BJ (cell line): ENCODE data around the gene RUFY3. TPM values are rescaled to one million over a fixed set of nuclear protein-coding genes. Genes with fewer than 3 reads are reported as not detected.

Source experiments
- CTCF ChIA-PET: fragments of 350-600 bp; formaldehyde crosslinking; extraction: SDS; loops from one replicate; lab custom pipeline; 2021; ENCODE audit warnings: antibody characterized with exemption, inconsistent platforms; lab: Yijun Ruan, JAX
- POLR2A ChIA-PET: fragments of 300-600 bp; sonication (Branson Sonifier 250); formaldehyde crosslinking; extraction: SDS; loops from one replicate; lab custom pipeline; 2021; ENCODE audit warnings: antibody characterized with exemption; lab: Charles Lee
- DNase-seq: peaks from one replicate; pipeline ENCODE4 v3.0.0-alpha.2; 2011; ENCODE audit warnings: low read depth
- H3K27me3 ChIP-seq: 2 replicates; pipeline ENCODE4 v1.6.0; 2011; ENCODE audit warnings: low read length; ENCODE audit not compliant: control insufficient read depth, insufficient read depth
- H3K36me3 ChIP-seq: 2 replicates; pipeline ENCODE4 v1.5.1; 2011; ENCODE audit warnings: low read length; ENCODE audit not compliant: control insufficient read depth, insufficient read depth
- H3K4me3 ChIP-seq: 2 replicates; pipeline ENCODE4 v1.5.1; 2011; ENCODE audit warnings: low read depth, mild to moderate bottlenecking, control low read depth, low read length
- polyA plus RNA-seq: library from polyadenylated mRNA; depleted of rRNA; stranded (reverse); fragments of >200 nt; gene quantifications from 2 replicates; pipeline ENCODE4 v1.2.3, GENCODE V29; 2011
- TF ChIP-seq, protein P1 (sequence below): IDR thresholded peaks from 2 replicates; pipeline ENCODE4 v1.5.1; 2011; ENCODE audit warnings: low read depth, mild to moderate bottlenecking, control low read depth, inconsistent platforms, low read length, moderate library complexity; ENCODE audit not compliant: insufficient read depth

RUFY3 gene
- polyA plus RNA-seq, 1 experiment = 22.8 TPM

DNA sequence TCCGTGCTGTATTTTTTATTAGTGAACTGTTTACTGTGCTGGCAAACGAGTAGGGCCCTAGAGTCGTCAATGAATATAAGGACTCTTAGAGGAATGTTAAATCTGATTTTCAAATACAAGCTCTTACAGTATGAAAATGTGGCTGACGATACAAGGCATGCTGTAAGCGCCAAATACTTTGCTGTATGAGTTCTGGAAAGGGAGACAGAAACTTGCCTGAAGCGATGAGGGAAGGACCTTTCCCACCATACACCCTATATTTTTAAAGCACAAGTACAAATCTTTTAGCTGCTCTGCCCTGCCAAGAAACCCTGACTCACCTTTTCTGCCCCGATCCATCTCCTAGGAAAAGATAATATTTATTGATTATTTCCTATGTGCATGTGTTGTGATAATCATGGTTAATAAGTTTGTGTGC lies 15.7 kb upstream of the RUFY3 start:
- POLR2A ChIA-PET = no interaction called here
- TF ChIP-seq, protein P1, sequence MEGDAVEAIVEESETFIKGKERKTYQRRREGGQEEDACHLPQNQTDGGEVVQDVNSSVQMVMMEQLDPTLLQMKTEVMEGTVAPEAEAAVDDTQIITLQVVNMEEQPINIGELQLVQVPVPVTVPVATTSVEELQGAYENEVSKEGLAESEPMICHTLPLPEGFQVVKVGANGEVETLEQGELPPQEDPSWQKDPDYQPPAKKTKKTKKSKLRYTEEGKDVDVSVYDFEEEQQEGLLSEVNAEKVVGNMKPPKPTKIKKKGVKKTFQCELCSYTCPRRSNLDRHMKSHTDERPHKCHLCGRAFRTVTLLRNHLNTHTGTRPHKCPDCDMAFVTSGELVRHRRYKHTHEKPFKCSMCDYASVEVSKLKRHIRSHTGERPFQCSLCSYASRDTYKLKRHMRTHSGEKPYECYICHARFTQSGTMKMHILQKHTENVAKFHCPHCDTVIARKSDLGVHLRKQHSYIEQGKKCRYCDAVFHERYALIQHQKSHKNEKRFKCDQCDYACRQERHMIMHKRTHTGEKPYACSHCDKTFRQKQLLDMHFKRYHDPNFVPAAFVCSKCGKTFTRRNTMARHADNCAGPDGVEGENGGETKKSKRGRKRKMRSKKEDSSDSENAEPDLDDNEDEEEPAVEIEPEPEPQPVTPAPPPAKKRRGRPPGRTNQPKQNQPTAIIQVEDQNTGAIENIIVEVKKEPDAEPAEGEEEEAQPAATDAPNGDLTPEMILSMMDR = no peak

DNA sequence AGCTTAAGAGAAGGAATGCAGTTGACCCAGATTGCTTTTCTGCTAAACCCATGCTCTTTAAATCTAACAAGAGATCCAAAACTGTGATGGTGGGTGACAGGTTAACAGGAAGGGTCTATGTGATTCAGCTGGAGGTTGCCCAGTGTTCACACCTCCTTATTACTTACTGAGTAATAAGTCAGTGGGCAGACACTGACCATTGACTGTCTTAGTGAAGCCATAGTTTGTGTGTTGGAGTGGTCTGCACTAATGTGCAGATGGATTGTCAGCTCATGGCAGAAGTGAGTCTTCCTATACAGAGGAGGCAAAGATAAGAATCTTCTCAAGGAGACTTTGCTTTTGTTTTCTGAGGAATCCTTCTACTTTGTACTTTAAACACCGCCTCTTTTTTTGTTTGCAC lies 15.2 kb upstream of the RUFY3 start:
- CTCF ChIA-PET = interaction anchor here (0.8 to 2.2 kb wide), 6 partner anchors 16 to 55 kb away, joined by 3 to 9 read pairs (median 4); partner anchors contain the start of gene RUFY3
- H3K4me3 ChIP-seq = peak overlapping the region; percentile 81
- DNase-seq = no peak
- POLR2A ChIA-PET = no interaction called here
- TF ChIP-seq, protein P1 = no peak
- no peaks in the 10 kb centered on the region for H3K36me3 ChIP-seq
- no peaks in the 10 kb centered on the region for H3K27me3 ChIP-seq

More for the DNA sequence above, 15.7 kb upstream of the RUFY3 start:
- CTCF ChIA-PET = interaction anchor here (0.8 to 2.2 kb wide), 9 partner anchors 9 to 54 kb away, joined by 3 to 9 read pairs (median 4); partner anchors contain the start of gene RUFY3
- Histone ChIP-seq H3K4me3 (peak overlapping the region; percentile 81), H3K36me3 (no peaks in the 10 kb centered on the region), H3K27me3 (no peaks in the 10 kb centered on the region)
- DNase-seq = no peak

DNA sequence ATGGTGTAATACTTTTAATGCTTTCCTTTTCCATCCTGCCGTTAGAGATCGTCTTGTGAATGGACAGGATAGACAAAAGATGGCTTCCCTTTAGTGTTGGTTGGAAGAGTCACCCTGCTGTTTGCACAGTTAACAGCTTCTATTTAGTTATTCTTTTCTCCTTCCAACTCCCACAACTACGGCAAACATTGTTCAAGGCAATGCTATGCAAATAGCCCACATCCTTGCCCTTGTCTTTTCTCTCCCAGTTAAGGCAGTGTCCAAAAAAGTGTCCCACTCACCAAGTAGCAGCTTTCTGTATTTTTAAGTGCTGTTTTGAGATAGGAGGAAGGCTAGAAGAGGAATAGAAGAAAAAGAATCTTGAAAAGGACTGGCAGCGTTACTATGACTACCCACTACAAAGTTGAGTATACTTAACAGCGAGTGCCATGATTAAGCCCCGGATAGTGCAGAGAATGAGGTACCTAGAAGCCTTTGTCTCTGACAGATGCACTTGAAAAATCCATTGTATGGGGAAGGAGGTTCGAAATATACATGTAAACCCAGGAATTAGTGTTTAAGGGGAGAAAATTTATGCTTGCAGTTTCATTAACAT lies 12.1 kb upstream of the RUFY3 start:
- TF ChIP-seq, protein P1 = no peak
- no peak for DNase-seq
- no peaks in the 10 kb centered on the region for H3K36me3 ChIP-seq
- CTCF ChIA-PET = no interaction called here
- no peaks in the 10 kb centered on the region for H3K27me3 ChIP-seq
- H3K4me3 ChIP-seq = no peak overlapping the region
- POLR2A ChIA-PET = no interaction called here

DNA sequence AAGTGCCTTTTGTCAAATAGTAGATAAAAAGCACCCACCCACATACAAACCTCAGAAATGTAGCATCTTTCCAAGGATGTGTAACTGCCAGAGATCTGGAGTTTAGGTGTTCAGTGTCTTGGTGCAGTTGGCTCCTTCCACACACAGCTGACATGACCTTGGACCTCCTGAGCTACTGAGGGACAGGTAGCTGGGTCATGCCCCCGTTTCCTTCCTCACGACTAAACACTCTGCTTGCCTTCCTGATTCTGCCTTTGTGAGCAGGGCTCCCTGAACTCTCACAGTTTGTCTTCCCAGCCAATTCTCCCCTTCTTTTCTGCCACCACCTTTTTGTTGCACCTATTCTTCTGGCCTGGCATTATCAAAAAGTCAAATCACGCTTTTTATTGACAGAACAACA lies 10.2 kb upstream of the RUFY3 start:
- no peak for DNase-seq
- Histone ChIP-seq H3K4me3 (no peak overlapping the region), H3K27me3 (no peaks in the 10 kb centered on the region), H3K36me3 (no peaks in the 10 kb centered on the region)
- ChIA-PET CTCF (no interaction called here), POLR2A (no interaction called here)
- TF ChIP-seq, protein P1 = no peak

DNA sequence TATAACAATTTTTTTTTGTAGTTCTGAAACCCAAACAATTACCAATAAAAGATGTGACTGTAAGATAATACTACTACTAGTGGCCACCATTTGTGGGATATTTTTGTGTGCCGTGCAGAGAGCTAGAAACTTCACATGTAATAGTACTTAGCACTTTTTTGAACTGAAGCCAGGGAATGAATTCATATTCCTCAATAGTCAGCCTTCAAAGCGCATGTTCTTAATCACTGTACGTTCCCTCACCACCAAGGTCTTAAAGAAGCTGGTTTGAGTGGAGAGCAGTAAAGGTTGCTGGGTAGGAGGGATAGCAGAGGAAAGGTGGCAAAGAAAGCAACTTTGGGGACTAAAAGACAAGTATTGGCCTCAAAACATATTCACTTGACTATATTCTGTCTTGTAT lies 9.6 kb upstream of the RUFY3 start:
- no peaks in the 10 kb centered on the region for H3K36me3 ChIP-seq
- TF ChIP-seq, protein P1 = no peak
- no peak for DNase-seq
- ChIA-PET POLR2A (no interaction called here), CTCF (interaction anchor here (1.1 kb wide), 1 partner anchor 9 kb away, joined by 4 read pairs; the partner anchor contains the start of gene RUFY3)
- H3K4me3 ChIP-seq = no peak overlapping the region
- H3K27me3 ChIP-seq = no peaks in the 10 kb centered on the region
